Measurements from ENCODE around the gene TUBA4B. TPM values are rescaled to one million over a fixed set of nuclear protein-coding genes. Genes with fewer than 3 reads are reported as not detected.
A peak's percentile ranks its signal among the peaks of the same experiment; 100 is the strongest.

The TUBA4B gene
- total RNA-seq, 1 donor from 2014 or later, result not detected

GRCh38 chr2:219228911-219229304 is 24.1 kb upstream of the TUBA4B start:
- Mint-ChIP-seq H3K36me3 (peaks cover 16% of the 10 kb centered on the region), H3K4me3 (peak overlapping the region; percentile 84), H3K27ac (peak overlapping the region; percentile 51), H3K4me1 (ENCODE audit: unreplicated experiment) (peaks cover 20% of the 10 kb centered on the region), H3K27me3 (no peaks in the 10 kb centered on the region), H3K9me3 (no peaks in the 10 kb centered on the region)
- no peak for DNase-seq (ENCODE audit: extremely low spot score, unreplicated experiment)
- TF ChIP-seq CTCF (conservative IDR thresholded peaks at IDR 0.05), result no peak

GRCh38 chr2:219229305-219230058 is 23.6 kb upstream of the TUBA4B start, which contains the start of the genes ANKZF1 and ATG9A:
ANKZF1 (plus strand) TSS chr2:219229806; CDS start chr2:219230258, 452 bp downstream.
ATG9A (minus strand) TSS chr2:219229636; CDS start chr2:219228024, 1,612 bp downstream.
- TF ChIP-seq CTCF (conservative IDR thresholded peaks at IDR 0.05), result no peak
- peaks cover 19% of the 10 kb centered on the region for H3K36me3 Mint-ChIP-seq

GRCh38 chr2:219230059-219230540 is 22.9 kb upstream of the TUBA4B start:
- Mint-ChIP-seq H3K4me1 (ENCODE audit: unreplicated experiment) (peaks cover 20% of the 10 kb centered on the region), H3K9me3 (no peaks in the 10 kb centered on the region), H3K27ac (peak overlapping the region; percentile 100), H3K36me3 (peaks cover 18% of the 10 kb centered on the region), H3K4me3 (peak overlapping the region; percentile 100), H3K27me3 (no peaks in the 10 kb centered on the region)
- DNase-seq (ENCODE audit: extremely low spot score, unreplicated experiment), result no peak
- TF ChIP-seq CTCF (conservative IDR thresholded peaks at IDR 0.05), result no peak

More at GRCh38 chr2:219229305-219230058, 23.6 kb upstream of the TUBA4B start, which contains the start of the genes ANKZF1 and ATG9A:
- H3K9me3 Mint-ChIP-seq, result no peaks in the 10 kb centered on the region
- peak within 1 kb of the TSS; percentile 100 for H3K4me3 Mint-ChIP-seq
- no peaks in the 10 kb centered on the region for H3K27me3 Mint-ChIP-seq
- H3K4me1 Mint-ChIP-seq (ENCODE audit: unreplicated experiment), result peaks cover 20% of the 10 kb centered on the region
- peak within 1 kb of the TSS; percentile 100 for H3K27ac Mint-ChIP-seq
- DNase-seq (ENCODE audit: extremely low spot score, unreplicated experiment), result peak; percentile 97

- no peak overlapping the region for H3K4me3 Mint-ChIP-seq
- no peaks in the 10 kb centered on the region for H3K27me3 Mint-ChIP-seq
- H3K4me1 Mint-ChIP-seq (ENCODE audit: unreplicated experiment), result peaks cover 7% of the 10 kb centered on the region
- H3K9me3 Mint-ChIP-seq, result no peaks in the 10 kb centered on the region
- DNase-seq (ENCODE audit: extremely low spot score, unreplicated experiment), result no peak
- TF ChIP-seq CTCF (conservative IDR thresholded peaks at IDR 0.05), result no peak
- H3K36me3 Mint-ChIP-seq, result peaks cover 10% of the 10 kb centered on the region
- no peak overlapping the region for H3K27ac Mint-ChIP-seq
Measured at GRCh38 chr2:219234331-219234730, 18.7 kb upstream of the TUBA4B start.

- H3K9me3 Mint-ChIP-seq, result no peaks in the 10 kb centered on the region
- peak overlapping the region; percentile 72 for H3K4me3 Mint-ChIP-seq
- TF ChIP-seq CTCF (conservative IDR thresholded peaks at IDR 0.05), result no peak
- H3K36me3 Mint-ChIP-seq, result no peaks in the 10 kb centered on the region
- no peaks in the 10 kb centered on the region for H3K4me1 Mint-ChIP-seq (ENCODE audit: unreplicated experiment)
- H3K27ac Mint-ChIP-seq, result no peak overlapping the region
- H3K27me3 Mint-ChIP-seq, result no peaks in the 10 kb centered on the region
- no peak for DNase-seq (ENCODE audit: extremely low spot score, unreplicated experiment)
Measured at GRCh38 chr2:219243291-219243761, 9.7 kb upstream of the TUBA4B start.

Measured in type B pancreatic cell (in vitro differentiated cells).